ENCODE results near the gene HSF4.
"Not testable (repeated sequence)": the region's sequence is repeated elsewhere in the genome, so short reads cannot be mapped to it uniquely, and the experiment has no call there.

Gene HSF4

DNA sequence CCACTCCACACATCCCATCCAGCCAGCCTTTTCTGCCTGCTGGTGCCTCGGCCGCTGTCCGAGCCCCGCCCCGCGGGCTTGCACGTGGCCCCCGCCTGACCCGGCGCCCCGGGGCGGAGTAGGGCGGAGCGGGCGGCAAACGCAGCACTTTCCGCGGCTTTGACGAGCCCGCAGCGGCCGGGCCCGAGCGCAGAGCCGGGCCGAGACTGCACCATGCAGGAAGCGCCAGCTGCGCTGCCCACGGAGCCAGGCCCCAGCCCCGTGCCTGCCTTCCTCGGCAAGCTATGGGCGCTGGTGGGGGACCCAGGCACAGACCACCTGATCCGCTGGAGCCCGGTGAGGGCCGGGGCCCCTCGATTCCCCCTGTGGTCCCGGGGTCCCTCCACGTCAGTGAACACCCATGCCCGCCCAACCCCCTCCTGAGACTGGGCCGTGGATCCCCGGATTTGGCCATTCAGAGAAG is at the start of gene HSF4:
Gene HSF4 (plus strand): TSS at position 147 of the 463 bp plus-strand sequence. CDS start 67 bp downstream, at position 214.
- DNase-seq (ENCODE audit: low spot score), result peak; percentile 42

DNA sequence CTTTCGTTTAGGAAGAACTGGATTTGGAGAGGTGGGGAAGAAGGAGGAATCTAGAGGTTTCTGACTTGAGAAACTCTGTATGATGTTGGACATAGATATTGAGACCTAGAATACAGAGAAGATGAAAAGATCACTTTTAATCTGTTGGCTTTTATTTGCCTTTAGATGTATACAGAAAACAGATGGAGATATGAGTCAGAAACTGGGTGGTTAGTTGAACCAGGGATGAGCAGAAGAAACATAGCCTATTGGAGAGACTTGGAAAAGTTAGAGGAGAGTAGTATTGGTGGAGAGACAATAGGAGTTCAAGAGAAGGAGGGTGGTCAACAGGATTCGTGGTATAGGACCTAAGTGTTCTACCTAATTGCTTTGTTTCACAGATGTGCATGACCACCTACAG is 49.8 kb upstream of the HSF4 start:
- DNase-seq (ENCODE audit: low spot score), result no peak

GRCh38 chr16:67115639-67116038 is 48.9 kb upstream of the HSF4 start:
- DNase-seq (ENCODE audit: low spot score), result peak; percentile 96

- DNase-seq (ENCODE audit: low spot score), result peak; percentile 29
Observed at GRCh38 chr16:67116388-67117311, 47.9 kb upstream of the HSF4 start.

DNA sequence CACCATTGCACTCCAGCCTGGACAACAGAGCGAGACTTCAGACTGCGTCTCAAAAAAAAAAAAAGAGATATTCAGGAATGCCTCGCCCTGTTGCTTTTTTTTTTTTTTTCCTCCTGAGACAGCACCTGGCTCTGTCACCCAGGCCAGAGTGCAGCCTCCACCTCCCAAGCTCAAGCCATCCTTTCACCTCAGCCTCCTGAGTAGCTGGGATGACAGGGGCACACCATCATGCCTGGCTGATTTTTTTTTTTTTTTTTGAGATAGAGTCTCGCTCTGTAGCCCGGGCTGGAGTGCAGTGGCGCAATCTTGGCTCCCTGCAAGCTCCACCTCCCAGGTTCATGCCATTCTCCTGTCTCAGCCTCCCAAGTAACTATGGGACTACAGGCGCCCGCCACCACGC is 46.8 kb upstream of the HSF4 start:
- DNase-seq (ENCODE audit: low spot score), result no peak

DNA sequence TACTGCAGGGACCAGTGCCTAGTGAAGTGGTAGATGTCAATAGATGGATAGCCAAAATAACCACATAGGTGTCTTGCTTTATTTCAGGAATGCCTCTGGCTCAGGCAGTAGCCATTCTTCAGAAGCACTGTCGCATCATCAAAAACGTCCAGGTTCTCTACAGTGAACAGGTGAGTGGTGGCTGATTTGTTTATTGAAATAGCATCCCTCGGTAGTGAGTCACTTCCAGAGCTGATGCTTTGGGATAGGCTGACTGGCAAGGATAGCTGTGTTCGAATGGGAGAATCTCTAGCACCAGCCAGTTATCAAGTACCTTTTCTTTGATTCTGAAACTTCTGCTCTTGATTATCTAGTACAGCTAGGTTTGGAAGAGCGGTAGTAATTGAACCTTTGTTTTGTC is 44.5 kb upstream of the HSF4 start:
- peak; percentile 38 for DNase-seq (ENCODE audit: low spot score)

DNA sequence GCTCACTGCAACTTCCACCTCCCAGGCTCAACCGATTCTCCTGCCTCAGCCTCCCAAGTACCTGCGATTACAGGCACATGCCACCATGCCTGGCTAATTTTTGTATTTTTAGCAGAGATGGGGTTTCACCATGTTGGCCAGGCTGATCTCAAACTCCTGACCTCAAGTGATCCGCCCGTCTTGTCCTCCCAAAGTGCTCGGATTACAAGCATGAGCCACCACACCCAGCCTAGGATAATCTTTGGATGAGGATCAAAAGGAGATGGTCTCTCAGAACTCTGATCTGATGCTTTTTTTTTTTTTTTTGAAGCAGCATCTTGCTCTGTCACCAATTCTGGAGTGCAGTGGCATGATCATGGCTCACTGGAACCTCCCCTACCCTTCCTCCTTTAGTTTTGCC is 41.7 kb upstream of the HSF4 start:
- DNase-seq (ENCODE audit: low spot score), result not testable (repeated sequence)

GRCh38 chr16:67128417-67128816 is 36.1 kb upstream of the HSF4 start:
- no peak for DNase-seq (ENCODE audit: low spot score)

- no peak for DNase-seq (ENCODE audit: low spot score)
Observed at GRCh38 chr16:67128887-67129286, 35.7 kb upstream of the HSF4 start.

GRCh38 chr16:67129422-67129821 is 35.1 kb upstream of the HSF4 start:
- no peak for DNase-seq (ENCODE audit: low spot score)

DNA sequence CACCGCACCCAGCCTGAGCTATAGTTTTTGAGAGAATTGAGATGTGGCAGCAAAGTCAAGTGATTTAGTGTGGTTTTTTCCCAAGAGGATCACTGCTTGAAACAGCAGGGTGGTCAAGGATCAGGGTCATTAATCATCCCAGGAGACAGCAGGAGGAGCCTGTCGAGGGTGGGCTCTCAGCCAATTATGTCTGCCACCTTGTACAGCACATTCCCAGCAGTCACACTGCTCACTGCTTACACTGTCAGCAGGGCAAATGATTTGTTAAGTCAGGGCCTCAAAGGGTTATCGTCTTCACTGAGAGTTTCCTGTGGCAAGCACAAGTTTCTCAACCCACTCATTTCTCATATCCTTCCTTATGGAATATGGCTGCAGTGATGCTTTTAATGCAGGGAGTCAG is 26.9 kb upstream of the HSF4 start:
- peak; percentile 72 for DNase-seq (ENCODE audit: low spot score)

DNA sequence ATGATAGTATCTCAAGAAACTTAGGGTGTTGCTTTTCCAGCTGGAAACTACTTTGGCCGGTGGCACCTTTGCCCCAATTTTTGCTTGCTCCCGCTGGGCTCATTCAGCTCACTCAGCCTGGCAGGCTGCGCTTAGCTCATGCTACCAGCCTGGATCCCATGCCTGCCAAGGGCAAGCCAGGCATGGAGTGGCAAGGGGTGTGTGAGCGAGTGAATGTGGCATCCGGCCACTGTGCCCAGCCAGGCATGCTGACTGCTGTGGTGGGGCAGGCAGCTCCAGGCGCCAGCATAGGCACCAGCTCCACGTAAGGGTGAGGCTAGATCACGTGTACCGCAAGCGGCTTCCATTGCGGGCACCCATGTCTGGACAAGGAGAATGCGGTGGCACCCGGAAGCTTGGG is 23.2 kb upstream of the HSF4 start:
- no peak for DNase-seq (ENCODE audit: low spot score)

GRCh38 chr16:67142342-67142741 is 22.2 kb upstream of the HSF4 start:
- no peak for DNase-seq (ENCODE audit: low spot score)

DNA sequence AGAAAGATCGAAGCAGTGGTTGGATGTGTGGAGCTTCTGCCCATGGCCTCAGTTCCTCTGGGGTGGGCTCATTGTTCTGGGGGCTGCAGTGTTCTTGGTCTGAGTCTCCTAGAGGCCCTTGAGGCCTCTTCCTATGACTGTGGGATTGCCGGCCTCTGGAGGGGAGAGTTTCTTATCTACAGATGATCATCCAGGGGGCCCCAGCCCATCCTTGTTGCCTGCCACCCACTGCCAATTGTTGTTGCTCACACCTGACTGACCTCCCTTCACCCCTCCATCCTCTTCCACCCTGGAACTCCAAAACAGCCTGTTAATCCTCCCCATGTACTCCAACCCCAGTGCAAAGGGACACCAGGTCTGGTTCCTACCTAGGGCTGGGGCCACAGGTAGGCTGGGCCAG is 19.6 kb upstream of the HSF4 start:
- no peak for DNase-seq (ENCODE audit: low spot score)

DNA sequence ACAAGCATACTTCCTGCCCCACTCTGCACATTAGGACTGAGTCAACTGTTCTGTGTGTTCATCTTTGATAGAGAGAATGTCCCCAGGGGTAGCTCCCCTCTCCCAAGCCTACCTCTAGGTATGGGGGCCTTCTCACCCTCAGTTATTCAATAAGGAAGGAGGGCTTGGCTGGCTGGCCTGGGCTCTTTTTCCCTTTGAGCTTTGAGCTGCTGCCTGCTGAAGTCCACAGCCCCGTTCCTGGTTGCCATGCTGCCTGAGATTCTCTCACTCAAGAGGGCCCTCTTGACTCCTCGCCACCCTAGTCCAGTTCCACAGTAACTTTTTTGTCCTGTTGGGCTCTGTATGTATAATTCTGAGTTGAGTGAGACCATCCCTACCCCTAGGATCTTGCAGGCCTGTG is 18.8 kb upstream of the HSF4 start:
- DNase-seq (ENCODE audit: low spot score), result no peak

DNA sequence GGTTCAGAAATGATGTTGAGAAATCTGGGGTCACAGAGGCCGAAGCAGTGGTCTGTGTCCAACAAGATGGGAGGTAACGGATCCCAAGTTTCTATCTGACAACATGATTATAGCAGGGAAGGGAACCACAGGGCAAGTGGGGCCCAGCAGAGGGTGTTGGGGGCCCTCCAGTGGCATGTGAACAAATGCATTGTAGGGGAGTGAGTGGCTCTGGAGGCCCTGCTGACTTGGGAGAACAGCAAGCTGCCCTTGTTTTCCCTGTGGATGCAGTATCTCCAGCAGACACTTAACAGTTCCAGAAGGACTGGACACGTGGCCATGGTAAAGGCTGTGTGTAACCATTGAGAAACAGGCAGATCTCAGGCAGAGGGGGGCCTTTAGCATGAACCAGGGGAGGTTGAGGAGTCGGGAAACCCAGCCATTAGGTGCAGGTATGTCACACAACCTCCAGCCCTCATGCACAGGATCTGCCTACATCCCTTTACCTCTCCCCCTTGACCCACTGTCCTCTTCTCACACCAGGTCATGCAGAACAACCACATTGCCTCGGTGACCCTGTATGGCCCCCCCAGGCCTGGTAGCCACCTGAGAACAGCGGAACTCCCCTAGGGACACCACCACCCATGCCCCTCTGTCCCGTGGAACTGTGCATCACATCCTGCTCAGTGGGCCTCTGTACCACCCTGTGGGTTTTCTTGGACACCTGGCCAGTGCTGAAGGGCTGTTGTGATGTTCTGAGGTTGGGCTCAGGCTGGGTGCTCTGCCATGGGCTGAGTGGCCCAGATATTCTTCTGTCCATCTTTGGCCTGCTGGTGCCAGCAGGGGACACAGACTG is 17.8 kb upstream of the HSF4 start:
- no peak for DNase-seq (ENCODE audit: low spot score)

GRCh38 chr16:67147437-67148140 is 17.0 kb upstream of the HSF4 start:
- DNase-seq (ENCODE audit: low spot score), result no peak

DNA sequence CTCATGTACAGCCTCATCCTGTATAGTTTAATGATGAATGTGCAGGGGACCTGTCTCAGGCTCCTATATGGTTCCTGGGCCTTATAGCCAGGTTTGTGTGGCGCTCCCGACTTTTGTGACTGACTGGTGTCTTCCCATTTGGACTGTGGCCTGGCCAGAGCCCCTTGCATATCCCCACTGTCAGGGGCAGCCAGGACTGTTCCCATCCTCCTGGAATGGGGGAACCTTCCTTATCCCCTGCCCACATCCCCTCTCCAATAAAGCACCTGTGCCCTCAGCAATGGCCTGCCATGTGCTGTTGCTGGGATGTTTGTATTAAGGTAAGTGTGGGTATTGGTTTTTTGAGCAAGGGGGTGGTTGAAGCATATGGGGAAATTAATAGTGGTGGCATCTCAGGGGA is 16.3 kb upstream of the HSF4 start:
- DNase-seq (ENCODE audit: low spot score), result no peak

GRCh38 chr16:67148656-67149275 is 15.8 kb upstream of the HSF4 start:
- no peak for DNase-seq (ENCODE audit: low spot score)

GRCh38 chr16:67149276-67150046 is 15.1 kb upstream of the HSF4 start:
- no peak for DNase-seq (ENCODE audit: low spot score)
